ENCODE data around the gene ESRRA.

DNA sequence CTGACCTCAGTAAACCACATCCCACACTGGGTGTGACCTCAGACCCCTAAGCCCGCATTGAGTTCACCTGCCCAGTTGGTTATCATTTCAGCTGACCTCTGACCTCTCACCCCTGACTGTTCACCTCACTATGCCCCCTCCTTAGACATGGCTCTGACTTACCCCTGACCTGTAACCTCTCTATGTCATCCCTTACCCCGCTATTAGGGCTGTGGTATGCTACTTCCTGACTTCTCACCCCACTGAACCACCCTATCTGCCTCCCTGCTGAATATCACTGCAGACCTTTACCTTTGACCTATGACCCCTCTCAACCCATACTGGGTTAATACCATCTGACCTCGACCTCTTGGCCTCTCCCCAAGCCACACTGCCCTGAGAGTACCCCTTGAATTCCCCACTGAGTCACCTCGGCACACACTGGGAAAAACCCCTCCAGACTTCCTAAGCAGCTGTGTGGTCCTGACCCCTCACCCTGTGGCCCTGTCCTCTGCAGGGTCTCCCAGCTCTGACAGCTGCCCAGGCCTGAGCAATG, 45.7 kb upstream of the ESRRA start:
- TF ChIP-seq RAD21 (conservative IDR thresholded peaks at IDR 0.05 in 1 of 2, IDR thresholded peaks at IDR 0.05 in 1 of 2) (no peak), POLR2A (IDR thresholded peaks at IDR 0.05; ENCODE audit: low read length) (no peak), ZC3H11A (IDR thresholded peaks at IDR 0.05) (no peak), MAZ (IDR thresholded peaks at IDR 0.05; ENCODE audit: borderline replicate concordance, low read depth, low read length) (no peak), POLR2AphosphoS2 (conservative IDR thresholded peaks at IDR 0.05; ENCODE audit: low read length) (no peak), EP300 (IDR thresholded peaks at IDR 0.05) (no peak), ESRRA (IDR thresholded peaks at IDR 0.05; ENCODE audit: borderline replicate concordance, low read length) (no peak), RNF2 (IDR thresholded peaks at IDR 0.05; ENCODE audit: borderline replicate concordance, low read depth) (no peak)
- TF ChIP-seq, protein P1, sequence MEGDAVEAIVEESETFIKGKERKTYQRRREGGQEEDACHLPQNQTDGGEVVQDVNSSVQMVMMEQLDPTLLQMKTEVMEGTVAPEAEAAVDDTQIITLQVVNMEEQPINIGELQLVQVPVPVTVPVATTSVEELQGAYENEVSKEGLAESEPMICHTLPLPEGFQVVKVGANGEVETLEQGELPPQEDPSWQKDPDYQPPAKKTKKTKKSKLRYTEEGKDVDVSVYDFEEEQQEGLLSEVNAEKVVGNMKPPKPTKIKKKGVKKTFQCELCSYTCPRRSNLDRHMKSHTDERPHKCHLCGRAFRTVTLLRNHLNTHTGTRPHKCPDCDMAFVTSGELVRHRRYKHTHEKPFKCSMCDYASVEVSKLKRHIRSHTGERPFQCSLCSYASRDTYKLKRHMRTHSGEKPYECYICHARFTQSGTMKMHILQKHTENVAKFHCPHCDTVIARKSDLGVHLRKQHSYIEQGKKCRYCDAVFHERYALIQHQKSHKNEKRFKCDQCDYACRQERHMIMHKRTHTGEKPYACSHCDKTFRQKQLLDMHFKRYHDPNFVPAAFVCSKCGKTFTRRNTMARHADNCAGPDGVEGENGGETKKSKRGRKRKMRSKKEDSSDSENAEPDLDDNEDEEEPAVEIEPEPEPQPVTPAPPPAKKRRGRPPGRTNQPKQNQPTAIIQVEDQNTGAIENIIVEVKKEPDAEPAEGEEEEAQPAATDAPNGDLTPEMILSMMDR (IDR thresholded peaks at IDR 0.05) = no peak
- TF ChIP-seq, protein P2, sequence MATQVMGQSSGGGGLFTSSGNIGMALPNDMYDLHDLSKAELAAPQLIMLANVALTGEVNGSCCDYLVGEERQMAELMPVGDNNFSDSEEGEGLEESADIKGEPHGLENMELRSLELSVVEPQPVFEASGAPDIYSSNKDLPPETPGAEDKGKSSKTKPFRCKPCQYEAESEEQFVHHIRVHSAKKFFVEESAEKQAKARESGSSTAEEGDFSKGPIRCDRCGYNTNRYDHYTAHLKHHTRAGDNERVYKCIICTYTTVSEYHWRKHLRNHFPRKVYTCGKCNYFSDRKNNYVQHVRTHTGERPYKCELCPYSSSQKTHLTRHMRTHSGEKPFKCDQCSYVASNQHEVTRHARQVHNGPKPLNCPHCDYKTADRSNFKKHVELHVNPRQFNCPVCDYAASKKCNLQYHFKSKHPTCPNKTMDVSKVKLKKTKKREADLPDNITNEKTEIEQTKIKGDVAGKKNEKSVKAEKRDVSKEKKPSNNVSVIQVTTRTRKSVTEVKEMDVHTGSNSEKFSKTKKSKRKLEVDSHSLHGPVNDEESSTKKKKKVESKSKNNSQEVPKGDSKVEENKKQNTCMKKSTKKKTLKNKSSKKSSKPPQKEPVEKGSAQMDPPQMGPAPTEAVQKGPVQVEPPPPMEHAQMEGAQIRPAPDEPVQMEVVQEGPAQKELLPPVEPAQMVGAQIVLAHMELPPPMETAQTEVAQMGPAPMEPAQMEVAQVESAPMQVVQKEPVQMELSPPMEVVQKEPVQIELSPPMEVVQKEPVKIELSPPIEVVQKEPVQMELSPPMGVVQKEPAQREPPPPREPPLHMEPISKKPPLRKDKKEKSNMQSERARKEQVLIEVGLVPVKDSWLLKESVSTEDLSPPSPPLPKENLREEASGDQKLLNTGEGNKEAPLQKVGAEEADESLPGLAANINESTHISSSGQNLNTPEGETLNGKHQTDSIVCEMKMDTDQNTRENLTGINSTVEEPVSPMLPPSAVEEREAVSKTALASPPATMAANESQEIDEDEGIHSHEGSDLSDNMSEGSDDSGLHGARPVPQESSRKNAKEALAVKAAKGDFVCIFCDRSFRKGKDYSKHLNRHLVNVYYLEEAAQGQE (IDR thresholded peaks at IDR 0.05) = no peak

Measured in A549 (cell line).